Skeletal muscle cell (primary cell): ENCODE results near the gene PHLDA3.
"Not testable (repeated sequence)": the region's sequence is repeated elsewhere in the genome, so short reads cannot be mapped to it uniquely, and the experiment has no call there.

Experiments
- DNase-seq: peaks from one replicate; pipeline ENCODE4 v3.0.0-alpha.2; 2010; ENCODE audit warnings: low read depth
- H3K4me3 ChIP-seq: 2 replicates; pipeline ENCODE4 v1.5.1; 2011; ENCODE audit warnings: low read depth, mild to moderate bottlenecking, control low read depth, low read length, moderate library complexity

PHLDA3 gene

GRCh38 chr1:201504799-201505502 lies 36.0 kb upstream of the PHLDA3 start:
- H3K4me3 ChIP-seq, result peak overlapping the region; percentile 64
- no peak for DNase-seq

- no peak for DNase-seq
- H3K4me3 ChIP-seq, result peak overlapping the region; percentile 19
Observed at GRCh38 chr1:201504179-201504631, 35.2 kb upstream of the PHLDA3 start.

- peak overlapping the region; percentile 19 for H3K4me3 ChIP-seq
- DNase-seq, result peak; percentile 98
Observed at GRCh38 chr1:201503397-201504176, 34.6 kb upstream of the PHLDA3 start.

- no peak for DNase-seq
- H3K4me3 ChIP-seq, result no peak overlapping the region
Observed at GRCh38 chr1:201502511-201502857, 33.5 kb upstream of the PHLDA3 start.

GRCh38 chr1:201501812-201502510 lies 33.0 kb upstream of the PHLDA3 start:
- no peak for DNase-seq
- no peak overlapping the region for H3K4me3 ChIP-seq

GRCh38 chr1:201501144-201501543 lies 32.2 kb upstream of the PHLDA3 start:
- DNase-seq, result no peak
- H3K4me3 ChIP-seq, result no peak overlapping the region

- no peak overlapping the region for H3K4me3 ChIP-seq
- DNase-seq, result no peak
Observed at GRCh38 chr1:201500670-201501120, 31.7 kb upstream of the PHLDA3 start.

- no peak for DNase-seq
- H3K4me3 ChIP-seq, result no peak overlapping the region
Observed at GRCh38 chr1:201499795-201500669, 31.0 kb upstream of the PHLDA3 start.

- no peak for DNase-seq
- H3K4me3 ChIP-seq, result no peak overlapping the region
Observed at GRCh38 chr1:201499191-201499590, 30.2 kb upstream of the PHLDA3 start.

- no peak overlapping the region for H3K4me3 ChIP-seq
- no peak for DNase-seq
Observed at GRCh38 chr1:201498621-201499020, 29.6 kb upstream of the PHLDA3 start.

GRCh38 chr1:201497935-201498509 lies 29.0 kb upstream of the PHLDA3 start:
- no peak for DNase-seq
- H3K4me3 ChIP-seq, result no peak overlapping the region

GRCh38 chr1:201496296-201496690 lies 27.3 kb upstream of the PHLDA3 start:
- H3K4me3 ChIP-seq, result no peak overlapping the region
- no peak for DNase-seq

GRCh38 chr1:201495551-201496295 lies 26.7 kb upstream of the PHLDA3 start:
- no peak overlapping the region for H3K4me3 ChIP-seq
- DNase-seq, result no peak

GRCh38 chr1:201493757-201494617 lies 25.0 kb upstream of the PHLDA3 start:
- DNase-seq, result no peak
- H3K4me3 ChIP-seq, result no peak overlapping the region

- H3K4me3 ChIP-seq, DNase-seq: not testable (repeated sequence)
Observed at GRCh38 chr1:201493026-201493656, 24.2 kb upstream of the PHLDA3 start.

GRCh38 chr1:201491896-201492511 lies 23.0 kb upstream of the PHLDA3 start:
- no peak overlapping the region for H3K4me3 ChIP-seq
- no peak for DNase-seq

GRCh38 chr1:201490708-201491131 lies 21.7 kb upstream of the PHLDA3 start:
- H3K4me3 ChIP-seq, result no peak overlapping the region

More at GRCh38 chr1:201490708-201491131, 21.7 kb upstream of the PHLDA3 start:
- DNase-seq, result no peak
